Renal cortex interstitium (tissue), 11 donors: ENCODE measurements around the gene SLC45A1. TPM values are rescaled to one million over a fixed set of nuclear protein-coding genes. Genes with fewer than 3 reads are reported as not detected.
"Not testable (repeated sequence)": the region's sequence is repeated elsewhere in the genome, so short reads cannot be mapped to it uniquely, and the experiment has no call there.

ENCODE experiments used
- DNase-seq, 11 donors: peaks; one replicate each; pipeline ENCODE4 v3.0.0-alpha.2; 2013; ENCODE audit warnings: low read depth in 9 of 11, low spot score in 4 of 11; ENCODE audit errors: extremely low read depth in 1 of 11
- polyA plus RNA-seq, 3 donors: library from polyadenylated mRNA; unstranded; fragments of 120-200 nt; gene quantifications; one replicate each; pipeline ENCODE4 v1.2.1, GENCODE V29; 2013; ENCODE audit not compliant: insufficient read length in 3 of 3

Gene SLC45A1
- polyA plus RNA-seq, 3 donors, result 2.6 to 3.4 (median 3.0) TPM

GRCh38 chr1:8374356-8374755 lies 56.4 kb downstream of the SLC45A1 start:
- no peak for DNase-seq

- no peak for DNase-seq
Measured at GRCh38 chr1:8374812-8375211, 56.9 kb downstream of the SLC45A1 start.

- no peak for DNase-seq
Measured at GRCh38 chr1:8376358-8376840, 58.5 kb downstream of the SLC45A1 start.

GRCh38 chr1:8377271-8377981 lies 59.5 kb downstream of the SLC45A1 start:
- DNase-seq, result no peak

- DNase-seq, result no peak
Measured at GRCh38 chr1:8378178-8378577, 60.3 kb downstream of the SLC45A1 start.

- no peak for DNase-seq
Measured at GRCh38 chr1:8378981-8379470, 61.1 kb downstream of the SLC45A1 start.

- no peak for DNase-seq
Measured at GRCh38 chr1:8379513-8380186, 61.7 kb downstream of the SLC45A1 start.

GRCh38 chr1:8380310-8380709 lies 62.4 kb downstream of the SLC45A1 start:
- DNase-seq, result not testable (repeated sequence)

- DNase-seq, result no peak
Measured at GRCh38 chr1:8381618-8382017, 63.7 kb downstream of the SLC45A1 start.

GRCh38 chr1:8382051-8382505 lies 64.2 kb downstream of the SLC45A1 start:
- DNase-seq, result no peak

- no peak for DNase-seq
Measured at GRCh38 chr1:8382608-8383505, 64.9 kb downstream of the SLC45A1 start.

GRCh38 chr1:8384088-8384487 lies 66.2 kb downstream of the SLC45A1 start:
- DNase-seq, result no peak

GRCh38 chr1:8384577-8384976 lies 66.7 kb downstream of the SLC45A1 start:
- no peak for DNase-seq

GRCh38 chr1:8386247-8386646 lies 68.3 kb downstream of the SLC45A1 start:
- no peak for DNase-seq

- DNase-seq, result no peak
Measured at GRCh38 chr1:8388732-8389562, 71.0 kb downstream of the SLC45A1 start.

GRCh38 chr1:8389958-8390535 lies 72.1 kb downstream of the SLC45A1 start:
- no peak for DNase-seq

- no peak for DNase-seq
Measured at GRCh38 chr1:8390707-8391106, 72.8 kb downstream of the SLC45A1 start.

- no peak for DNase-seq
Measured at GRCh38 chr1:8392522-8392921, 74.6 kb downstream of the SLC45A1 start.
